ENCODE measurements around the gene CLDN16. TPM values are rescaled to one million over a fixed set of nuclear protein-coding genes. Genes with fewer than 3 reads are reported as not detected.

Gene CLDN16
- total RNA-seq, 6 experiments from 2014 or later: 0.37 to 6.6 (median 1.3) TPM

DNA sequence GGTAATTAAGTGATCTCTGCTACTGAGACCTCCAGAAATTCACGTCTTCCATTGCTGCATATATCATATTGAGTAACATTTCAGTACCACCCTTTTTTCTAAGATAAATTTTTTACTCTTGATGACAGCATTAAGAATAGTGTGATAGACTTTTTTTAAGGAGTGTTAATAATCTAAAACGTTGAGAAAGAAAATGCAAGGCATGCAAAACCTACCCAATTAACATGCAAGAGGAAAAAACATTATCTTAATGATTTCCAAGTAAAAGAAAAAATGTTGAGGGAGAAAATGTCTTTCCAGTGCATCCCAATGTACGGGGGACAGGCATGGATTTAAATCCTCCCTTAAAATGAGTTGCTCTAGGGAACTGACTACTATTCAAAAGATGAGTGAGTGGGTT lies 740 bp downstream of the CLDN16 start:
- DNase-seq (no peak), ATAC-seq (no peak)
- Histone ChIP-seq H3K9me3 (no peaks in the 10 kb centered on the region), H3K4me3 (no peak overlapping the region), H3K27me3 (no peaks in the 10 kb centered on the region), H3K36me3 (no peaks in the 10 kb centered on the region), H3K4me1 (no peaks in the 10 kb centered on the region), H3K27ac (no peak overlapping the region)
- intact Hi-C loops (cut with DNase I): no loop called here
- WGBS (ENCODE audit: insufficient coverage, low coverage, low lambda C conversion rate, missing lambda C conversion rate): 48% methylated on average over 3 of the region's 3 CpGs
- no peak for TF ChIP-seq POLR2A (IDR thresholded peaks at IDR 0.05)
- TF ChIP-seq, protein P1, sequence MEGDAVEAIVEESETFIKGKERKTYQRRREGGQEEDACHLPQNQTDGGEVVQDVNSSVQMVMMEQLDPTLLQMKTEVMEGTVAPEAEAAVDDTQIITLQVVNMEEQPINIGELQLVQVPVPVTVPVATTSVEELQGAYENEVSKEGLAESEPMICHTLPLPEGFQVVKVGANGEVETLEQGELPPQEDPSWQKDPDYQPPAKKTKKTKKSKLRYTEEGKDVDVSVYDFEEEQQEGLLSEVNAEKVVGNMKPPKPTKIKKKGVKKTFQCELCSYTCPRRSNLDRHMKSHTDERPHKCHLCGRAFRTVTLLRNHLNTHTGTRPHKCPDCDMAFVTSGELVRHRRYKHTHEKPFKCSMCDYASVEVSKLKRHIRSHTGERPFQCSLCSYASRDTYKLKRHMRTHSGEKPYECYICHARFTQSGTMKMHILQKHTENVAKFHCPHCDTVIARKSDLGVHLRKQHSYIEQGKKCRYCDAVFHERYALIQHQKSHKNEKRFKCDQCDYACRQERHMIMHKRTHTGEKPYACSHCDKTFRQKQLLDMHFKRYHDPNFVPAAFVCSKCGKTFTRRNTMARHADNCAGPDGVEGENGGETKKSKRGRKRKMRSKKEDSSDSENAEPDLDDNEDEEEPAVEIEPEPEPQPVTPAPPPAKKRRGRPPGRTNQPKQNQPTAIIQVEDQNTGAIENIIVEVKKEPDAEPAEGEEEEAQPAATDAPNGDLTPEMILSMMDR (IDR thresholded peaks at IDR 0.05): no peak

DNA sequence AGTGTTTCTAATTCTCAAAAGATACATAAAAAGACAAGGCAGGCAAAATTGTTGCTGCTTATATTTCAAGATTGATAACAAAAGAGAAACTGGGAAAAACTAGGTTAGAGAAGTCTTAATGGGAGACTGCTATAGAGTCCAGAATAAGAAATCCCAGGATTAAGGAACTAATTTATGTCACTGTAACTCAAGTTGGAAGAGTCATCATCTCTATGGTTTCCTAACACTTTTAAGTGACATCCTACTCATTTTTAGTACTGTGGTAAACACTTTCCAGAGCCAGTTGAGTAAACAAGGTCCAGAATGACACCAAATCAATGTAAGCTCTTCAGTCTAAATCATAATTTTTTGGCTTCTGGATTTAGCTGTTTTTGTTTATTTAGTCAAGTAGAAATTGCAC lies 8.0 kb downstream of the CLDN16 start:
- intact Hi-C loops (cut with DNase I): no loop called here
- Histone ChIP-seq H3K27ac (no peak overlapping the region), H3K9me3 (no peaks in the 10 kb centered on the region), H3K36me3 (no peaks in the 10 kb centered on the region), H3K4me1 (no peaks in the 10 kb centered on the region), H3K27me3 (no peaks in the 10 kb centered on the region), H3K4me3 (no peak overlapping the region)
- TF ChIP-seq, protein P1 (IDR thresholded peaks at IDR 0.05): no peak
- DNase-seq (no peak), ATAC-seq (no peak)

- no peak for DNase-seq
- TF ChIP-seq, protein P1 (IDR thresholded peaks at IDR 0.05): no peak
- TF ChIP-seq POLR2A (IDR thresholded peaks at IDR 0.05): no peak
- Histone ChIP-seq H3K4me1 (no peaks in the 10 kb centered on the region), H3K27ac (no peak overlapping the region), H3K27me3 (no peaks in the 10 kb centered on the region), H3K36me3 (no peaks in the 10 kb centered on the region), H3K9me3 (no peaks in the 10 kb centered on the region), H3K4me3 (no peak overlapping the region)
- intact Hi-C loops (cut with DNase I): no loop called here
- 68% methylated on average over 4 of the region's 4 CpGs for WGBS (ENCODE audit: insufficient coverage, low coverage, low lambda C conversion rate, missing lambda C conversion rate)
- no peak for ATAC-seq
These were observed 9.9 kb downstream of the CLDN16 start for GRCh38 chr3:190397889-190398288.

- ATAC-seq (no peak), DNase-seq (no peak)
- intact Hi-C loops (cut with DNase I): no loop called here
- no peak overlapping the region for H3K27ac ChIP-seq
- no peak for TF ChIP-seq POLR2A (IDR thresholded peaks at IDR 0.05)
- TF ChIP-seq, protein P1 (IDR thresholded peaks at IDR 0.05): no peak
- H3K36me3 ChIP-seq: no peaks in the 10 kb centered on the region
- H3K4me3 ChIP-seq: no peak overlapping the region
- 99% methylated on average over 8 of the region's 8 CpGs for WGBS (ENCODE audit: insufficient coverage, low coverage, low lambda C conversion rate, missing lambda C conversion rate)
- H3K27me3 ChIP-seq: no peaks in the 10 kb centered on the region
- no peaks in the 10 kb centered on the region for H3K9me3 ChIP-seq
- no peaks in the 10 kb centered on the region for H3K4me1 ChIP-seq
These were observed 11.7 kb downstream of the CLDN16 start for GRCh38 chr3:190399677-190400076.

DNA sequence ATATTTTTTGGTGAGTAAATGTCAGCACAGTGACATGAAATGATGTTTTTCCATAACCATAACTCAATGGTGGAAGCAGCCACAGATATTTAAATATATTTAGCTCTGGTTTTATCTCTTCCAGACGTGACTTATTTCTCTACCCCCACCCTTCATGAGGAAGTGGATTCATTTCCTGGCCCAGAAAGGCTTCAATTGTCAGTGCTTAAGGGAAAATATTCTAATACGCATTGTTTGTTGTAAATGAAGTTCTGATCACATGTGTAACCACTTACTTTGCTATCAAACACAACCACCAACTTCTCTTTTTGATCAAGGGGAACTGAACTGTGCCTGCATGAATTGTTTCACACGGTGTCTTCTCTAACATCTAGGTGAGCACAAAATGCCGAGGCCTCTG lies 14.0 kb downstream of the CLDN16 start:
- Histone ChIP-seq H3K4me3 (no peak overlapping the region), H3K36me3 (no peaks in the 10 kb centered on the region), H3K9me3 (no peaks in the 10 kb centered on the region), H3K4me1 (no peaks in the 10 kb centered on the region), H3K27ac (no peak overlapping the region), H3K27me3 (no peaks in the 10 kb centered on the region)
- WGBS (ENCODE audit: insufficient coverage, low coverage, low lambda C conversion rate, missing lambda C conversion rate): 43% methylated on average over 4 of the region's 4 CpGs
- ATAC-seq: no peak
- intact Hi-C loops (cut with DNase I): no loop called here
- TF ChIP-seq POLR2A (IDR thresholded peaks at IDR 0.05): no peak
- TF ChIP-seq, protein P1 (IDR thresholded peaks at IDR 0.05): no peak
- no peak for DNase-seq
